ENCODE measurements around the gene PXYLP1. TPM values are rescaled to one million over a fixed set of nuclear protein-coding genes. Genes with fewer than 3 reads are reported as not detected.

Gene PXYLP1
- total and polyA plus RNA-seq, 2 experiments from 2014 or later, result 15.8 to 18.7 TPM

DNA sequence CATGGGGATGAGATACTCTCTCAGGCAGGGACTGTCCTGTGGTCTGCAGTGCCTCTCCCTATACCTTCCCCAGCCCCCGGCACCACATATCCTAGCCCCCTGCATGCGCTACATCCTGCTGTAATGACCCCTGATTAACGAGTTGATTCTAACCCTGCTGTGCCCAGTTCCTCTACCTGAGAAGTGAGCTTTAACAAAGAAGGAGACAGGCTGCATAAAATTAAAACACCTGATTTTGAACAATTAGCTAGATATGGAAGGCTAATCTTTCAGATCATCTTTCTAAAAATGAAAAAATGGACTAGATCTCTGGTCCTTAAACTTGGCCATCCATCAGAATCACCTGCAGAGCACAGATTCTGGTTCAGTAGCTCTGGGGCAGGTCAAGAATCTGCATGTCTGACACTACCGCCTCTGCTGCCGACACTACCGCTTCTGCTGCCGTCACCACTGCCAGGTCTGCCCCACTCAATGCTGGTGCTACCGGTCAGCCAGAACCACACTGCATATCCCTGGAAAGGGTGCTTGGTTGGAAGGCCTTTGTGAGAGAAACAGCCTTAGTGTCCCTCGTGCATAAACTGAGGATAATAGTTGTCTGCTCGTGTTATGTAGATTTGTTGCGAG, 103.1 kb downstream of the PXYLP1 start:
- no peak for DNase-seq
- Histone ChIP-seq H3K9me3 (ENCODE audit: low read depth) (no peaks in the 10 kb centered on the region), H3K79me2 (ENCODE audit: insufficient read depth) (no peaks in the 10 kb centered on the region), H3K4me3 (no peak overlapping the region), H2AFZ (no peak overlapping the region), H3K27ac (no peak overlapping the region), H3K9me2 (ENCODE audit: insufficient read depth) (no peaks in the 10 kb centered on the region), H3F3A (ENCODE audit: insufficient read depth) (peaks cover 53% of the 10 kb centered on the region), H4K20me1 (ENCODE audit: insufficient read depth) (no peaks in the 10 kb centered on the region), H3K4me1 (ENCODE audit: insufficient read depth) (peaks cover 54% of the 10 kb centered on the region), H3K36me3 (ENCODE audit: low read depth) (no peaks in the 10 kb centered on the region), H3K9ac (no peak overlapping the region), H3K27me3 (replicated peaks; ENCODE audit: insufficient read depth) (no peaks in the 10 kb centered on the region), H3K4me2 (ENCODE audit: unreplicated experiment) (no peak overlapping the region)
- 96% methylated on average over 11 of the region's 11 CpGs for WGBS, 2 experiments (ENCODE audit: low coverage in 1 of 2, low lambda C conversion rate in 2 of 2, missing lambda C conversion rate in 2 of 2)
- TF ChIP-seq EZH2 (IDR thresholded peaks at IDR 0.05; ENCODE audit: insufficient read depth, poor library complexity, severe bottlenecking) (no peak), EZH2phosphoT487 (IDR thresholded peaks at IDR 0.05; ENCODE audit: insufficient read depth, low read depth) (no peak)
- in situ Hi-C loops (cut with MboI), result no loop called here

GRCh38 chr3:141335531-141336061, 104.0 kb downstream of the PXYLP1 start:
- H3K27me3 ChIP-seq (replicated peaks; ENCODE audit: insufficient read depth), result no peaks in the 10 kb centered on the region
- WGBS, 2 experiments (ENCODE audit: low coverage in 1 of 2, low lambda C conversion rate in 2 of 2, missing lambda C conversion rate in 2 of 2), result 36 to 40% methylated on average over 2 of the region's 2 CpGs
- peaks cover 51% of the 10 kb centered on the region for H3F3A ChIP-seq (ENCODE audit: insufficient read depth)
- in situ Hi-C loops (cut with MboI), result no loop called here
- H4K20me1 ChIP-seq (ENCODE audit: insufficient read depth), result no peaks in the 10 kb centered on the region
- H3K36me3 ChIP-seq (ENCODE audit: low read depth), result no peaks in the 10 kb centered on the region
- H3K9me3 ChIP-seq (ENCODE audit: low read depth), result no peaks in the 10 kb centered on the region
- no peaks in the 10 kb centered on the region for H3K9me2 ChIP-seq (ENCODE audit: insufficient read depth)
- no peaks in the 10 kb centered on the region for H3K79me2 ChIP-seq (ENCODE audit: insufficient read depth)
- no peak for TF ChIP-seq EZH2 (IDR thresholded peaks at IDR 0.05; ENCODE audit: insufficient read depth, poor library complexity, severe bottlenecking)
- TF ChIP-seq EZH2phosphoT487 (IDR thresholded peaks at IDR 0.05; ENCODE audit: insufficient read depth, low read depth), result peak; percentile 85
- H3K4me3 ChIP-seq, result no peak overlapping the region
- H3K4me2 ChIP-seq (ENCODE audit: unreplicated experiment), result no peak overlapping the region
- DNase-seq, result peak; percentile 58
- H2AFZ ChIP-seq, result no peak overlapping the region
- H3K9ac ChIP-seq, result no peak overlapping the region; the same call in 1 of the 2 replicates
- H3K27ac ChIP-seq, result peak overlapping the region; percentile 12; the same call in 1 of the 2 replicates
- peaks cover 54% of the 10 kb centered on the region for H3K4me1 ChIP-seq (ENCODE audit: insufficient read depth)

DNA sequence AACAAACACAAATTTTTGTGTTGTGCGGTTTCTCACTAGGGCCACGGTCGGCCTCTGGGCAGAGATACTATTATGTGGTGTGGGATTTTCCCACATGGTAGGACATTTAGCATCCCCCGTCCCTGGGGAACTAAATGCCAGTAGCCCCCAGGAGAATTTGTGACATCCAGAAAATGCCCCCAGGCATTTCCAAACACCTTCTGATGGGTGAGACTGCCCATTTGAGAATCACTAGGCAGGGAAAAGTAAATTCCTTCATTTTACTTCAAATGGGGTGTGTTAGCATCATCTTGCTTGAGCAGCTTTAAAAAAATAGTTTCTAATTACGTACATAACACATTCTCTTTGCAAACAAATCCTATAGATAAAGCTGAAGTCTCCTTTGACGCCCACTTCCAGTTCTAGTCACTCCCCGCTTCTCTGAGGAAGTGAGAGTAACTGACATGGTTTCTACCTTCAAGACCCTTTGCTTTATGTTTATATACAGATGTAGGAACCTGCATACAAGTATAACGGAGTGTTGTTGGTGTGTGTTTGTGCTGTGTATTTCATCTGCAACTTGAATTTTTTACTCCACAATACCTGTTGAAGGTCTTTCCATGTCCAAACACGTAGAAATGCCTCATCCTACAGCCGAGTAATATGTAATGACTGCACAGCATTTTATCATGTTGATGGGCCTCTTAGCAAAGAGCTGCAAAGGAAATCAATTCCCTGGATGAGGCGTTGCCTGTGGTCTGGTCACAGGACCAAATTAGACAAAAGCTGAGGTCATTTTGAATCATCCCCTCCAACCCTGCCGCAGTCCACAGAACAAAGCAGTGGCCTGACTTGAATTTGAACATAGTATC, 105.3 kb downstream of the PXYLP1 start:
- H3K27me3 ChIP-seq (replicated peaks; ENCODE audit: insufficient read depth), result no peaks in the 10 kb centered on the region
- in situ Hi-C loops (cut with MboI), result no loop called here
- TF ChIP-seq EZH2 (IDR thresholded peaks at IDR 0.05; ENCODE audit: insufficient read depth, poor library complexity, severe bottlenecking), result no peak
- no peak for TF ChIP-seq EZH2phosphoT487 (IDR thresholded peaks at IDR 0.05; ENCODE audit: insufficient read depth, low read depth)
- peak; percentile 92 for DNase-seq
- H3K27ac ChIP-seq, result peak overlapping the region; percentile 66
- no peaks in the 10 kb centered on the region for H3K9me3 ChIP-seq (ENCODE audit: low read depth)
- H3K4me2 ChIP-seq (ENCODE audit: unreplicated experiment), result peak overlapping the region; percentile 57
- WGBS, 2 experiments (ENCODE audit: low coverage in 1 of 2, low lambda C conversion rate in 2 of 2, missing lambda C conversion rate in 2 of 2), result 54 to 55% methylated on average over 12 of the region's 12 CpGs
- no peaks in the 10 kb centered on the region for H3K36me3 ChIP-seq (ENCODE audit: low read depth)
- peak overlapping the region; percentile 9; the same call in 1 of the 2 replicates for H2AFZ ChIP-seq
- no peak overlapping the region for H3K4me3 ChIP-seq
- H3K9ac ChIP-seq, result peak overlapping the region; percentile 37; the same call in 1 of the 2 replicates
- H3F3A ChIP-seq (ENCODE audit: insufficient read depth), result peaks cover 40% of the 10 kb centered on the region
- H3K4me1 ChIP-seq (ENCODE audit: insufficient read depth), result peaks cover 44% of the 10 kb centered on the region
- H4K20me1 ChIP-seq (ENCODE audit: insufficient read depth), result no peaks in the 10 kb centered on the region
- no peaks in the 10 kb centered on the region for H3K79me2 ChIP-seq (ENCODE audit: insufficient read depth)
- H3K9me2 ChIP-seq (ENCODE audit: insufficient read depth), result no peaks in the 10 kb centered on the region

GRCh38 chr3:141337523-141337854, 105.9 kb downstream of the PXYLP1 start:
- TF ChIP-seq EZH2 (IDR thresholded peaks at IDR 0.05; ENCODE audit: insufficient read depth, poor library complexity, severe bottlenecking) (no peak), EZH2phosphoT487 (IDR thresholded peaks at IDR 0.05; ENCODE audit: insufficient read depth, low read depth) (no peak)
- in situ Hi-C loops (cut with MboI), result no loop called here
- Histone ChIP-seq H3K9me2 (ENCODE audit: insufficient read depth) (no peaks in the 10 kb centered on the region), H3K36me3 (ENCODE audit: low read depth) (no peaks in the 10 kb centered on the region), H3F3A (ENCODE audit: insufficient read depth) (peaks cover 34% of the 10 kb centered on the region), H3K79me2 (ENCODE audit: insufficient read depth) (no peaks in the 10 kb centered on the region), H3K9ac (peak overlapping the region; percentile 37; the same call in 1 of the 2 replicates), H3K4me2 (ENCODE audit: unreplicated experiment) (peak overlapping the region; percentile 14), H3K4me1 (ENCODE audit: insufficient read depth) (peaks cover 38% of the 10 kb centered on the region), H3K27me3 (replicated peaks; ENCODE audit: insufficient read depth) (no peaks in the 10 kb centered on the region), H4K20me1 (ENCODE audit: insufficient read depth) (no peaks in the 10 kb centered on the region), H2AFZ (peak overlapping the region; percentile 9; the same call in 1 of the 2 replicates), H3K4me3 (no peak overlapping the region), H3K9me3 (ENCODE audit: low read depth) (no peaks in the 10 kb centered on the region), H3K27ac (peak overlapping the region; percentile 66)
- WGBS, 2 experiments (ENCODE audit: low coverage in 1 of 2, low lambda C conversion rate in 2 of 2, missing lambda C conversion rate in 2 of 2), result 92 to 100% methylated on average over 1 of the region's 1 CpG
- no peak for DNase-seq

All from GM23248 (cell line).